Measurements from ENCODE around the gene ADAT1. TPM values are rescaled to one million over a fixed set of nuclear protein-coding genes. Genes with fewer than 3 reads are reported as not detected.

Gene ADAT1
- total and polyA plus RNA-seq, 2 of the 8 experiments (the other 6 are each of a cell fraction or from before 2014, with no cell fraction given), result 30.7 to 44.7 TPM

DNA sequence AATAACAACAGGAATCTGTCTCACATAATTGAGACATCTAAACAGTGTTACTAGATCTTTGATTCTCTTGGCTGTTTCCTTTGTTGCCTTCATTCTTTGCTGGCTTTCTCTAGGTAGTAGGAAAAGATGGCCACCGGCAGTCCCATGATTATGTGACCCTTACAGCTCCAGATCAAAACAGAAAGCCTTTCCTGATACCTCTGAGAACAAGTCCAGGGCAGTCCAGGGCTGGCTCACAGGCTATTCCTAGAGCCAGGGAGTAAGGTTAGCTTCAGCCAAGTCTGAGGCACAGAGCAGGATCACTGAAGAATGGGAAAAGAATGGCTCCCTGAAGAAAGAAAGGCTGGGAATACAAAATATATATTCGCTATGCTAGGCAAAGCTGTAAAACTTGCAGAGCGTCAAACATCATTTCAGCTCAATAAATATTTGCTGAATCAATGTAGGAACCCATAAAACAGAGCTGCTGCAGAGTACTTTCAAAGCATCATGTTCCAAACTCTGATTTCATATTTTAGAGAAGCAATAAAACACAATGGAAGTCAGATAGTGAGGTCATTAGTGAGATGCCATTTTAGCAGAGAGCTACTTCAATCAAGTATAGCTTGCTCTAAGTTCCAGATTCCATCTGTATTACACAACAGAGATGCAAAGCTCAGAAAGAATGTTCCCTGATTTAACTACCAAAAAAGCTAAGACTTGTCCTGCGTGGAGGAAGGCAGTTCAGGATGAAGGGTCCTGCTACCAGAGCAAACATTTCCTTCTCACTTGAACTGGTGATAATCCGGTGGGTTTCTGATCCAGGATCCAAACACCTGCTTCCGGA lies 23.4 kb downstream of the ADAT1 start (continued):
- TF ChIP-seq CBX5 (IDR thresholded peaks at IDR 0.05; ENCODE audit: low read depth, low read length) (no peak), TCF12 (IDR thresholded peaks at IDR 0.05; ENCODE audit: low read depth, low read length) (no peak), SIRT6 (IDR thresholded peaks at IDR 0.05; ENCODE audit: low read length) (no peak), CTBP2 (IDR thresholded peaks at IDR 0.05; ENCODE audit: borderline replicate concordance, insufficient read depth, insufficient read length, low read length) (no peak), ASH2L (IDR thresholded peaks at IDR 0.05; ENCODE audit: low read length) (no peak), GABPA (IDR thresholded peaks at IDR 0.05; ENCODE audit: borderline replicate concordance, insufficient read depth, low read length) (no peak), SIN3A (conservative IDR thresholded peaks at IDR 0.05 in 1 of 2, IDR thresholded peaks at IDR 0.05 in 1 of 2; ENCODE audit: low read depth in 1 of 2, low read length in 2 of 2) (no peak), NRF1 (IDR thresholded peaks at IDR 0.05; ENCODE audit: low read depth, low read length) (no peak), HDAC2 (IDR thresholded peaks at IDR 0.05; ENCODE audit: borderline replicate concordance in 1 of 2, low read depth in 2 of 2, low read length in 2 of 2) (no peak)
- TF ChIP-seq, protein P1, sequence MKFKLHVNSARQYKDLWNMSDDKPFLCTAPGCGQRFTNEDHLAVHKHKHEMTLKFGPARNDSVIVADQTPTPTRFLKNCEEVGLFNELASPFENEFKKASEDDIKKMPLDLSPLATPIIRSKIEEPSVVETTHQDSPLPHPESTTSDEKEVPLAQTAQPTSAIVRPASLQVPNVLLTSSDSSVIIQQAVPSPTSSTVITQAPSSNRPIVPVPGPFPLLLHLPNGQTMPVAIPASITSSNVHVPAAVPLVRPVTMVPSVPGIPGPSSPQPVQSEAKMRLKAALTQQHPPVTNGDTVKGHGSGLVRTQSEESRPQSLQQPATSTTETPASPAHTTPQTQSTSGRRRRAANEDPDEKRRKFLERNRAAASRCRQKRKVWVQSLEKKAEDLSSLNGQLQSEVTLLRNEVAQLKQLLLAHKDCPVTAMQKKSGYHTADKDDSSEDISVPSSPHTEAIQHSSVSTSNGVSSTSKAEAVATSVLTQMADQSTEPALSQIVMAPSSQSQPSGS (IDR thresholded peaks at IDR 0.05; ENCODE audit: low read length), result no peak

Data from H1 (cell line).